Measurements from ENCODE around the gene AIFM3. TPM values are rescaled to one million over a fixed set of nuclear protein-coding genes. Genes with fewer than 3 reads are reported as not detected.

Gene AIFM3
- total RNA-seq, 1 donor from 2014 or later: 0.47 TPM

- no peak for DNase-seq (ENCODE audit: low spot score)
- H3K4me1 Mint-ChIP-seq (ENCODE audit: low read depth): peaks cover 26% of the 10 kb centered on the region
- H3K9me3 Mint-ChIP-seq (ENCODE audit: low read depth): no peaks in the 10 kb centered on the region
- no peak overlapping the region for H3K4me3 Mint-ChIP-seq (ENCODE audit: unreplicated experiment)
- H3K36me3 Mint-ChIP-seq (ENCODE audit: low read depth): peaks cover 9% of the 10 kb centered on the region
- H3K27ac Mint-ChIP-seq (ENCODE audit: unreplicated experiment): no peak overlapping the region
- no peak for TF ChIP-seq CTCF (IDR thresholded peaks at IDR 0.05)
- H3K27me3 Mint-ChIP-seq (ENCODE audit: low read depth): no peaks in the 10 kb centered on the region
These were observed 18.6 kb upstream of the AIFM3 start for GRCh38 chr22:20948450-20948849.

- peaks cover 21% of the 10 kb centered on the region for H3K4me1 Mint-ChIP-seq (ENCODE audit: low read depth)
- H3K36me3 Mint-ChIP-seq (ENCODE audit: low read depth): peaks cover 13% of the 10 kb centered on the region
- H3K27me3 Mint-ChIP-seq (ENCODE audit: low read depth): no peaks in the 10 kb centered on the region
- TF ChIP-seq CTCF (IDR thresholded peaks at IDR 0.05): no peak
- no peaks in the 10 kb centered on the region for H3K9me3 Mint-ChIP-seq (ENCODE audit: low read depth)
- no peak overlapping the region for H3K27ac Mint-ChIP-seq (ENCODE audit: unreplicated experiment)
- peak; percentile 38 for DNase-seq (ENCODE audit: low spot score)
- no peak overlapping the region for H3K4me3 Mint-ChIP-seq (ENCODE audit: unreplicated experiment)
These were observed 18.1 kb upstream of the AIFM3 start for GRCh38 chr22:20948989-20949388.

- TF ChIP-seq CTCF (IDR thresholded peaks at IDR 0.05): no peak
- DNase-seq (ENCODE audit: low spot score): no peak
- H3K4me1 Mint-ChIP-seq (ENCODE audit: low read depth): peaks cover 21% of the 10 kb centered on the region
- H3K36me3 Mint-ChIP-seq (ENCODE audit: low read depth): peaks cover 13% of the 10 kb centered on the region
- no peak overlapping the region for H3K27ac Mint-ChIP-seq (ENCODE audit: unreplicated experiment)
- no peaks in the 10 kb centered on the region for H3K9me3 Mint-ChIP-seq (ENCODE audit: low read depth)
- no peak overlapping the region for H3K4me3 Mint-ChIP-seq (ENCODE audit: unreplicated experiment)
- no peaks in the 10 kb centered on the region for H3K27me3 Mint-ChIP-seq (ENCODE audit: low read depth)
These were observed 17.3 kb upstream of the AIFM3 start for GRCh38 chr22:20949698-20950183.

DNA sequence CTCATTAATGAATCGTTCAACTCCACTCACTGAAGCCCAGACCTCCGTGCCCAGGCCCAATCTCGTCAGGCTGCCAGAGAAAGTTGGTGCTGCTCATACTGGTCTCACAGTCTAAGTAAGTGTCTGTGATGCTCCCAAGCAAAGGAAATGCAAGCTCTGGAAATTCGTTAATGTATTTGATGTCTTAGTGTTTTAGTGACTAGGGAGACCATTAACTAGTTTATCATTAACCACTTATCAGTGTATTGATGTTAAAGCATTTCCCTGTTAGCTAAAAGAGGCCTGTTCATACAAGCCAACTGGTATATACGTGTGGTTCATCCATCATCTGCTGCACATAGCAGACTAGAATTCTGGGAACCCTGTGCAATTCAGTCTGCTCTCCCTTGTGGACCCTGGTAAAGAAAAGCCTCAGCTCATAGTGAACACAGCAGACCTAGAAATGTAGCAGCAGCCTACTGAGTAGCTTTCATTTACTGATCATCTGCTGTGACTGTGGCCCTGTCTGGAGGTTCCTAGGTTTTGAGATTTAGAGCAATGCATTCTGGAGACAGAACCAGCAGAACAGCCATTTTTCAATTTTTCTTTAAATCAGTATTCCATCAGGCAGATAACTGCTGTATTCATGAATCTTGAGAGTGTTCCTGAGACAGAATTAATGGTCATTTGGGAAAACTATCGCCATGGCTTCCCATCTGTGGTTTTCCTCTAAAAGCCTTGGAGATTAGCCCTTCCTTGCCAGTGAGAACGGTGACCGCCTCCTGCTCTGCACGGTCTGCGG, 15.7 kb upstream of the AIFM3 start:
- Mint-ChIP-seq H3K36me3 (ENCODE audit: low read depth) (peaks cover 13% of the 10 kb centered on the region), H3K4me3 (ENCODE audit: unreplicated experiment) (no peak overlapping the region), H3K4me1 (ENCODE audit: low read depth) (peaks cover 10% of the 10 kb centered on the region)

GRCh38 chr22:20951932-20952380, 15.1 kb upstream of the AIFM3 start:
- Mint-ChIP-seq H3K36me3 (ENCODE audit: low read depth) (peaks cover 13% of the 10 kb centered on the region), H3K4me1 (ENCODE audit: low read depth) (peaks cover 9% of the 10 kb centered on the region), H3K27ac (ENCODE audit: unreplicated experiment) (no peak overlapping the region), H3K27me3 (ENCODE audit: low read depth) (no peaks in the 10 kb centered on the region), H3K9me3 (ENCODE audit: low read depth) (no peaks in the 10 kb centered on the region), H3K4me3 (ENCODE audit: unreplicated experiment) (no peak overlapping the region)
- TF ChIP-seq CTCF (IDR thresholded peaks at IDR 0.05): no peak
- no peak for DNase-seq (ENCODE audit: low spot score)

More for the DNA sequence above, 15.7 kb upstream of the AIFM3 start:
- DNase-seq (ENCODE audit: low spot score): no peak
- Mint-ChIP-seq H3K27ac (ENCODE audit: unreplicated experiment) (no peak overlapping the region), H3K27me3 (ENCODE audit: low read depth) (no peaks in the 10 kb centered on the region), H3K9me3 (ENCODE audit: low read depth) (no peaks in the 10 kb centered on the region)
- no peak for TF ChIP-seq CTCF (IDR thresholded peaks at IDR 0.05)
